ENCODE results near the gene JKAMP. TPM values are rescaled to one million over a fixed set of nuclear protein-coding genes. Genes with fewer than 3 reads are reported as not detected.
A peak's percentile ranks its signal among the peaks of the same experiment; 100 is the strongest.

Gene JKAMP
- polyA plus RNA-seq, 1 experiment = 208 TPM

GRCh38 chr14:59478540-59478939 is 5.8 kb upstream of the JKAMP start:
- CTCF ChIA-PET = interaction anchor here (0.5 to 1.7 kb wide), 2 partner anchors 352 to 796 kb away, joined by 3 read pairs; no protein-coding TSS in a partner anchor

GRCh38 chr14:59480166-59480565 is 4.2 kb upstream of the JKAMP start:
- no peaks in the 10 kb centered on the region for H3K9me3 ChIP-seq (ENCODE audit: control insufficient read depth, insufficient read depth, low read length)
- peak overlapping the region; percentile 11; the same call in 1 of the 2 replicates for H3K4me3 ChIP-seq (ENCODE audit: low read depth, low read length)
- ChIA-PET CTCF (interaction anchor here (0.6 to 1.7 kb wide), 4 partner anchors 11 to 353 kb away, joined by 3 to 9 read pairs (median 4); no protein-coding TSS in a partner anchor), POLR2A (interaction anchor here (1.1 kb wide), 1 partner anchor 42 kb away, joined by 3 read pairs; no protein-coding TSS in a partner anchor)
- no peak overlapping the region for H3K27ac ChIP-seq (ENCODE audit: low read depth, low read length)
- no peak for TF ChIP-seq CTCF (IDR thresholded peaks at IDR 0.05; ENCODE audit: low read depth, low read length)
- no peak for DNase-seq (ENCODE audit: low read depth, low spot score)
- H3K27me3 ChIP-seq (ENCODE audit: control insufficient read depth, insufficient read depth, low read length) = no peaks in the 10 kb centered on the region

More at GRCh38 chr14:59478540-59478939, 5.8 kb upstream of the JKAMP start:
- no peak overlapping the region for H3K4me3 ChIP-seq (ENCODE audit: low read depth, low read length)
- POLR2A ChIA-PET = no interaction called here
- H3K9me3 ChIP-seq (ENCODE audit: control insufficient read depth, insufficient read depth, low read length) = no peaks in the 10 kb centered on the region
- H3K27ac ChIP-seq (ENCODE audit: low read depth, low read length) = no peak overlapping the region
- TF ChIP-seq CTCF (IDR thresholded peaks at IDR 0.05; ENCODE audit: low read depth, low read length) = no peak
- no peak for DNase-seq (ENCODE audit: low read depth, low spot score)
- H3K27me3 ChIP-seq (ENCODE audit: control insufficient read depth, insufficient read depth, low read length) = no peaks in the 10 kb centered on the region

GRCh38 chr14:59481407-59481806 is 2.9 kb upstream of the JKAMP start:
- Histone ChIP-seq H3K27me3 (ENCODE audit: control insufficient read depth, insufficient read depth, low read length) (no peaks in the 10 kb centered on the region), H3K27ac (ENCODE audit: low read depth, low read length) (no peak overlapping the region), H3K9me3 (ENCODE audit: control insufficient read depth, insufficient read depth, low read length) (no peaks in the 10 kb centered on the region), H3K4me3 (ENCODE audit: low read depth, low read length) (peak overlapping the region; percentile 87)
- no peak for DNase-seq (ENCODE audit: low read depth, low spot score)
- ChIA-PET POLR2A (no interaction called here), CTCF (interaction anchor here (1.1 kb wide), 1 partner anchor 37 kb away, joined by 4 read pairs; no protein-coding TSS in a partner anchor)
- TF ChIP-seq CTCF (IDR thresholded peaks at IDR 0.05; ENCODE audit: low read depth, low read length) = no peak

GRCh38 chr14:59481871-59482540 is 2.3 kb upstream of the JKAMP start:
- no peaks in the 10 kb centered on the region for H3K27me3 ChIP-seq (ENCODE audit: control insufficient read depth, insufficient read depth, low read length)
- peak overlapping the region; percentile 87 for H3K4me3 ChIP-seq (ENCODE audit: low read depth, low read length)
- no peaks in the 10 kb centered on the region for H3K9me3 ChIP-seq (ENCODE audit: control insufficient read depth, insufficient read depth, low read length)
- ChIA-PET POLR2A (interaction anchor here (0.8 to 2.6 kb wide), 3 partner anchors 8 to 610 kb away, joined by 3 to 19 read pairs (median 3); partner anchors contain the start of gene PCNX4), CTCF (no interaction called here)
- no peak for TF ChIP-seq CTCF (IDR thresholded peaks at IDR 0.05; ENCODE audit: low read depth, low read length)
- DNase-seq (ENCODE audit: low read depth, low spot score) = no peak
- H3K27ac ChIP-seq (ENCODE audit: low read depth, low read length) = peak overlapping the region; percentile 98
